ENCODE results near the gene RPS6KA4. TPM values are rescaled to one million over a fixed set of nuclear protein-coding genes. Genes with fewer than 3 reads are reported as not detected.
A peak's percentile ranks its signal among the peaks of the same experiment; 100 is the strongest.
"Not testable (repeated sequence)": the region's sequence is repeated elsewhere in the genome, so short reads cannot be mapped to it uniquely, and the experiment has no call there.

The RPS6KA4 gene
- total RNA-seq, 3 donors from 2014 or later, result 43.3 to 49.9 (median 48.1) TPM

GRCh38 chr11:64321026-64321425, 37.9 kb upstream of the RPS6KA4 start:
- Mint-ChIP-seq H3K27me3 (ENCODE audit: low read depth) (no peaks in the 10 kb centered on the region), H3K4me1 (ENCODE audit: low read depth) (peaks cover 19% of the 10 kb centered on the region), H3K36me3 (ENCODE audit: insufficient read depth) (peaks cover 14% of the 10 kb centered on the region), H3K9me3 (no peaks in the 10 kb centered on the region), H3K4me3 (no peak overlapping the region)
- no peak for ATAC-seq
- no peak for DNase-seq

- Mint-ChIP-seq H3K27me3 (ENCODE audit: low read depth) (no peaks in the 10 kb centered on the region), H3K36me3 (ENCODE audit: insufficient read depth) (peaks cover 13% of the 10 kb centered on the region), H3K4me3 (no peak overlapping the region), H3K9me3 (no peaks in the 10 kb centered on the region), H3K4me1 (ENCODE audit: low read depth) (peaks cover 15% of the 10 kb centered on the region)
- ATAC-seq, result no peak
- no peak for DNase-seq
Observed at GRCh38 chr11:64321533-64321932, 37.4 kb upstream of the RPS6KA4 start.

DNA sequence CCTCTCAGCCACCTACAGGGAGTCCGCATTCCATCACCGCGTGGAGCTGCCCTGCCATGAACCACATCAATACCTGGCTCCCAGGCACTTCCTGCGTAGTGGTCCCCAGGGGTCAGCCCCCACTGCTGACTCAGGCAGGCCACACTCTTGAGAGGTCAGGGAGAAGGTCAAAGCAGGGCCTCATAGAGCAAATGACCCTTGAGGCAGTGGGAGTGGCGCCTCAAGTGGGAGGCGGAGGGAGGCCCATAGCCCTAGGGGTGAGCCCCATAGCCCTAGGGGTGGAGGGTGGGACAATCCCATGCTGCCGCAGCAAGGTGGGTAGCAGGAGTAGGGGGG, 36.1 kb upstream of the RPS6KA4 start:
- no peak overlapping the region for H3K4me3 Mint-ChIP-seq
- no peaks in the 10 kb centered on the region for H3K27me3 Mint-ChIP-seq (ENCODE audit: low read depth)
- H3K36me3 Mint-ChIP-seq (ENCODE audit: insufficient read depth), result peaks cover 10% of the 10 kb centered on the region
- ATAC-seq (no peak), DNase-seq (no peak)
- peaks cover 12% of the 10 kb centered on the region for H3K4me1 Mint-ChIP-seq (ENCODE audit: low read depth)
- H3K9me3 Mint-ChIP-seq, result no peaks in the 10 kb centered on the region

DNA sequence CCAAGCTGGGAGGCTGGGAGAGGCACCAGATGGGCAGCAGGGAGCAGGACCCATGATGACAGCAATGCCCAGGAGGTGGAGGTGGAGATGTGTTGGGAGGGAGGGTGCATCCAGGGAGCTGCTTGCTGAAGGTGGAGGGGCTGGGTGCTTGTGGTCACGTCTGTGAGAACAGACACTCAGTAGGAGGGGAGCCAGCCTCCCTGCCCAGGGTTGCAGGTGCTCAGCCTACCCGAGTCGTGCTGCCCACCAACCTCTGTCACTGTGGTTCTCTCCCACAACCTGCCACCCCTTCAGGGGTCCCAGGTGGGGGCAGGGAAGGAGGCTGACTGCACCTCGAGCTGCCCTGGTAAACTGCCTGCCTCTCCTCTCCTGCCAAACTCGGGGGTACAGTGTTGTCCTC, 35.6 kb upstream of the RPS6KA4 start:
- Mint-ChIP-seq H3K9me3 (no peaks in the 10 kb centered on the region), H3K4me3 (no peak overlapping the region), H3K4me1 (ENCODE audit: low read depth) (peaks cover 9% of the 10 kb centered on the region), H3K27me3 (ENCODE audit: low read depth) (no peaks in the 10 kb centered on the region), H3K36me3 (ENCODE audit: insufficient read depth) (peaks cover 10% of the 10 kb centered on the region)
- ATAC-seq (no peak), DNase-seq (no peak)

GRCh38 chr11:64323984-64324383, 35.0 kb upstream of the RPS6KA4 start:
- H3K27me3 Mint-ChIP-seq (ENCODE audit: low read depth); H3K4me1 Mint-ChIP-seq (ENCODE audit: low read depth); H3K4me3 Mint-ChIP-seq; DNase-seq; H3K36me3 Mint-ChIP-seq (ENCODE audit: insufficient read depth); H3K9me3 Mint-ChIP-seq; ATAC-seq: not testable (repeated sequence)

DNA sequence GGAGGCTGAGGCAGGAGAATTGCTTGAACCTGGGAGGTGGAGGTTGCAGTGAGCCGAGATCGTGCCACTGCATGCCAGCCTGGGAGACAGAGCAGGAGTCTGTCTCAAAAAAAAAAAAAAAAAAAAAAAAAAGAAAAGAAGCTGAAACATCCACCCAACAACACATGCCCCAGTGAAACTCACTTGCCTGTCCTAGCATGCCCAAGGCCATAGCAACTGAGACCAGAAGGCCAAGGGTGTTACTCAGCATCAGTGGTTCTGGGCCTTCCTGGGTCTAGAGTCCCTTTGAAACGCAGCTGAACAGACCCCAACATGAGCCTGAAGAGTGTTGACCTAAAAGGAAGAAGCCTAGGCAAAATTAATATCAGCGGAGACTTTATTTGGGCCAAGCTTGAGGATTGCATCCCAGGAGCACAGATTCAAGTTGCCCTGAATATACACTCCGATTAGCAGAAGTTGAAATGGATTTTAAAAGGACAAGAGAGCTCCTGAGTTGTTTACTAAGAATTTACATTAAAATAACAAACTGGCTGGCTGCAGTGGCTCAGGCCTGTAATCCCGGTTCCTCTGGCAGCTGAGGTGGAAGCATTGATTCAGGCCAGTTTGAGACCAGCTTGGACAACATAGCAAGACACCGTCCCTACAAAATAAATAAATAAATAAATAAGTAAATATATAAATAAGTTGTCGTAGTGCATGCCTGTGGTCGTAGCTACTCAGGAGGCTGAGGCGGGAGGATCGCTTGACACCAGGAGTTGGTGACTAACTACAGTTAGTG, 34.1 kb upstream of the RPS6KA4 start:
- H3K27me3 Mint-ChIP-seq (ENCODE audit: low read depth), result no peaks in the 10 kb centered on the region
- ATAC-seq, result no peak
- H3K4me1 Mint-ChIP-seq (ENCODE audit: low read depth), result no peaks in the 10 kb centered on the region
- no peak overlapping the region for H3K4me3 Mint-ChIP-seq
- no peak for DNase-seq
- H3K9me3 Mint-ChIP-seq, result no peaks in the 10 kb centered on the region
- peaks cover 10% of the 10 kb centered on the region for H3K36me3 Mint-ChIP-seq (ENCODE audit: insufficient read depth)

GRCh38 chr11:64327375-64327774, 31.6 kb upstream of the RPS6KA4 start:
- H3K4me3 Mint-ChIP-seq, result no peak overlapping the region
- H3K9me3 Mint-ChIP-seq, result no peaks in the 10 kb centered on the region
- no peak for DNase-seq
- H3K4me1 Mint-ChIP-seq (ENCODE audit: low read depth), result peaks cover 8% of the 10 kb centered on the region
- H3K27me3 Mint-ChIP-seq (ENCODE audit: low read depth), result no peaks in the 10 kb centered on the region
- no peak for ATAC-seq
- H3K36me3 Mint-ChIP-seq (ENCODE audit: insufficient read depth), result no peaks in the 10 kb centered on the region

- no peaks in the 10 kb centered on the region for H3K9me3 Mint-ChIP-seq
Observed at GRCh38 chr11:64327993-64328392, 31.0 kb upstream of the RPS6KA4 start.

DNA sequence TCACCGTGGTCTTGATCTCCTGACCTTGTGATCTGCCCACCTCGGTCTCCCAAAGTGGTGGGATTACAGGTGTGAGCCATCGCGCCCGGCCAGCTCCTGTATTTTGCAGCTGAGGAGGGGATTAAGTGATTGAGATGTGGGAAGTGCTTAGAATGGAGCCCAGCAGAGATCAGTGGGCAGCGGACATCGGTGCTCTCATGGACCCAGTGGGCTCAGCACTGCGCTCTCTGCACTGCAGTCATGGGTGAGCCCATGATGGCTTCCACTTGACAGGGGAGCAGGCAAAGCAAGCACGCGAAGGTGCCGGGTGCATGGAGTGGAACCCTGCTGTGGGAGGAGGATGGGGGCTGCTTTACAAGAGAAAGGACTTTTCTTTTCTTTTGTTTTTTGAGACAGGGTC, 28.1 kb upstream of the RPS6KA4 start:
- Mint-ChIP-seq H3K36me3 (ENCODE audit: insufficient read depth) (no peaks in the 10 kb centered on the region), H3K9me3 (no peaks in the 10 kb centered on the region), H3K27me3 (ENCODE audit: low read depth) (no peaks in the 10 kb centered on the region), H3K4me1 (ENCODE audit: low read depth) (peaks cover 12% of the 10 kb centered on the region), H3K4me3 (no peak overlapping the region)
- ATAC-seq (no peak), DNase-seq (no peak)

More at GRCh38 chr11:64327993-64328392, 31.0 kb upstream of the RPS6KA4 start:
- H3K27me3 Mint-ChIP-seq (ENCODE audit: low read depth), result no peaks in the 10 kb centered on the region
- H3K4me3 Mint-ChIP-seq, result no peak overlapping the region
- no peak for ATAC-seq
- H3K4me1 Mint-ChIP-seq (ENCODE audit: low read depth), result peaks cover 8% of the 10 kb centered on the region
- H3K36me3 Mint-ChIP-seq (ENCODE audit: insufficient read depth), result no peaks in the 10 kb centered on the region
- DNase-seq, result no peak

- Mint-ChIP-seq H3K4me3 (peak overlapping the region; percentile 0), H3K36me3 (ENCODE audit: insufficient read depth) (no peaks in the 10 kb centered on the region), H3K9me3 (no peaks in the 10 kb centered on the region), H3K27me3 (ENCODE audit: low read depth) (no peaks in the 10 kb centered on the region), H3K4me1 (ENCODE audit: low read depth) (peaks cover 12% of the 10 kb centered on the region)
- ATAC-seq (peak; percentile 79), DNase-seq (peak; percentile 62)
Observed at GRCh38 chr11:64331569-64332371, 27.2 kb upstream of the RPS6KA4 start.

DNA sequence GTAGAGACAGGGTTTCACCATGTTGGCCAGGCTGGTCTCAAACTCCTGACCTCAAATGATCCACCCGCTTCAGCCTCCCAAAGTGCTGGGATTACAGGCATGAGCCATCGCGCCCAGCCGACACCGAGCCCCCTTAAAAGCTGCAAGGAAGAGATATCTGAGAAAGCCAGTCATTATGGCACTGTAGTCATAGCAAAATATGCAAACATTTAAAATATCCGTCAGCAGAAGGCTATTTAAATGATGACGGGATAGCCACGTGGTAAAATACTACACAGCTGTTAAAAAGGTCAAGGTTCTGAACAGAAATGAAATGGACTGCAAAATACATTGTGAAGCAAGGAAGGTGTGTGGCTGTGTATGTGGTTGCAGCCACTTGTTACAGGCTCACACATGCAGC, 25.4 kb upstream of the RPS6KA4 start:
- H3K9me3 Mint-ChIP-seq, result no peaks in the 10 kb centered on the region
- no peaks in the 10 kb centered on the region for H3K27me3 Mint-ChIP-seq (ENCODE audit: low read depth)
- no peak overlapping the region for H3K4me3 Mint-ChIP-seq
- ATAC-seq, result no peak
- H3K4me1 Mint-ChIP-seq (ENCODE audit: low read depth), result peaks cover 15% of the 10 kb centered on the region
- H3K36me3 Mint-ChIP-seq (ENCODE audit: insufficient read depth), result peaks cover 6% of the 10 kb centered on the region
- DNase-seq, result no peak

DNA sequence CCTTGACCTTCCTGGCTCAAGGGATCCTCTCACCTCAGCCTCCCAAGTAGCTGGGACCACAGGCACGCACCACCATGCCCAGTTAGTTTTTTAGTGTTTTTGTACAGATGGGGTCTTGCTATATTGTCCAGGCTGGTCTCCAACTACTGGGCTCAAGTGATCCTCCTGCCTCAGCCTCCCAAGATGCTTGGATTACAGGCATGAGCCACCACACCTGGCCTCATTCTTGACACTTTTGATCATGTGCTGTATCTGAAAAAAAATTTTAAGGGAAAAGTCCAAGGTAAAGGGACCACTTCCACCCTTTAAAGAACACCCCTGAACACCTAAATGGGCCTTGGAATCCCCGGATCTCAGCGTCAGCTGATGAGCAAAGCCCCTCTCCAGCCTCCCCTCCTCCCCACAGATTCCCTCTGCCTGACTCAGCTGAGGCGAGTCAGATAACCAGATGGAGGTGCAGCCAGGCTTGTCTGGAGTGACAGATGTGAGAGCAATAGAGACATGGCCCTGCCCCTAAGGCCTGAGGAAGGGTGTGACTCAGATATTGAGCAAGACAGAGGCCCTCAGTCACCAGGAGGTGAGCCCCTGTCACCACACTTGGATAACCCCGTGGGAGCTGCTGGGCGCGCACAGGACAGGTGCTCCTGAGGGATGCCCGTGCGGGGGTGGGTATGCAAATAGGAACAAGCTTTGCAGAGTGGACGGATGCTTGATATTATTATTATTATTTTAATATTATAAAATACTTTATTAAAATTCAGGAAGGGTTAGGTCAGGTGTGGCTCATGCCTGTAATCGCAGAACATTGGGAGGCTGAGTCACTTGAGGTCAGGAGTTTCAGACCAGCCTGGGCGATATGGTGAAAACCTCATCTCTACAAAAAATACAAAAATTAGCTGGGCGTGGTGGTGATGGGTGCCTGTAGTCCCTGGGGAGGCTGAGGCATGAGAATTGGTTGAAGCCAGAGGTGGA, 23.9 kb upstream of the RPS6KA4 start:
- Mint-ChIP-seq H3K4me3 (no peak overlapping the region), H3K27me3 (ENCODE audit: low read depth) (no peaks in the 10 kb centered on the region), H3K4me1 (ENCODE audit: low read depth) (peaks cover 27% of the 10 kb centered on the region), H3K9me3 (no peaks in the 10 kb centered on the region), H3K36me3 (ENCODE audit: insufficient read depth) (peaks cover 6% of the 10 kb centered on the region)
- DNase-seq, result no peak
- ATAC-seq, result peak; percentile 58 to 65

DNA sequence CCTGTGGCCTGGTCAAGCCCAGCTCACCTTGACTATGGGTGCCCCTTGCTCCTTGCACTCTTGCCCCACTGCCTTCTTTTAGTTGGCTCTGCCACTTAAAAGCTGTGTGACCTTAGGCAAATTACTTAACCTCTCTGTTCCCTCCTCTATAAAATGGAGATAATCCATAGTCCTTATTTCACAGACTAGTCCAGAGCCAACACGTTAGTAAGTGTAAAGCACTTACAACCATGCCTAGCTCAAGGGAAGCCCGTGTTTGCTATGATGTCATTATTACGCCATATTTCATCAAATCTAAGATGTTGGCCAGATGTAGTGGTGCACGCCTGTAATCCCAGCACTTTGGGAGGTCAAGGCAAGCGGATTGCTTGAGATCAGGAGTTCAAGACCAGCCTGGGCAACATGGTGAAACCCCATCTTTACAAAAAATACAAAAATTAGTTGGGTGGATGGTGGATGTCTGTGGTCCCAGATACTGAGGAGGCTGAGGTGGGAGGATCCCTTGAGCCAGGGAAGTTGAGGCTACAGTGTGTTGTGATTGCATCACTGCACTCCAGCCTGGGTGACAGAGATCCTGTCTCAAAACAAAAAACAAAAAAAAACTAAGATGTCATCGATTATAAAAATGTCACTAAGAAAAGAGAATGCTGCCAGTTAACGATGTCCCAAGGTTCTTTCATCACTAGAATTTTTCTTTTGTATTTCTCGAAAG, 21.3 kb upstream of the RPS6KA4 start:
- no peak overlapping the region for H3K4me3 Mint-ChIP-seq
- H3K9me3 Mint-ChIP-seq, result no peaks in the 10 kb centered on the region
- DNase-seq (no peak), ATAC-seq (no peak)
- no peaks in the 10 kb centered on the region for H3K27me3 Mint-ChIP-seq (ENCODE audit: low read depth)
- peaks cover 9% of the 10 kb centered on the region for H3K36me3 Mint-ChIP-seq (ENCODE audit: insufficient read depth)
- H3K4me1 Mint-ChIP-seq (ENCODE audit: low read depth), result peaks cover 33% of the 10 kb centered on the region

- Mint-ChIP-seq H3K27me3 (ENCODE audit: low read depth) (no peaks in the 10 kb centered on the region), H3K4me3 (peak overlapping the region; percentile 88), H3K9me3 (no peaks in the 10 kb centered on the region), H3K4me1 (ENCODE audit: low read depth) (peaks cover 33% of the 10 kb centered on the region), H3K36me3 (ENCODE audit: insufficient read depth) (peaks cover 9% of the 10 kb centered on the region)
- ATAC-seq (no peak), DNase-seq (no peak)
Observed at GRCh38 chr11:64338716-64339115, 20.2 kb upstream of the RPS6KA4 start.

All from activated T-cell treated with anti-CD3 and anti-CD28 coated beads, Interleukin-2, amount 50 U/mL, for 4 hours (primary cell).